Sigmoid colon (tissue), 4 donors: Measurements from ENCODE around the gene RMRP.

Experiments used
- POLR2A ChIP-seq, 2 donors: fragments of 450-650 bp; IDR thresholded peaks; one replicate each; pipeline ENCODE4 v1.6.1; 2016; ENCODE audit warnings: antibody characterized with exemption in 2 of 2, mild to moderate bottlenecking in 2 of 2, moderate library complexity in 2 of 2
- POLR2AphosphoS5 ChIP-seq, 4 donors: sonication (generic); formaldehyde crosslinking; IDR thresholded peaks; one replicate each; pipeline ENCODE4 v1.6.1; 2017; ENCODE audit warnings: antibody characterized with exemption in 4 of 4
- TF ChIP-seq, protein P1 (sequence below), 4 experiments: fragments of 450-650 bp in 3 of 4; fragments of 200-600 bp in 1 of 4; IDR thresholded peaks; one replicate each; pipeline ENCODE4 v1.5.1; 2016 to 2019; ENCODE audit warnings: antibody characterized with exemption in 4 of 4, mild to moderate bottlenecking in 3 of 4, moderate library complexity in 2 of 4

GRCh38 chr9:35706951-35707350 is 49.1 kb upstream of the RMRP start:
- TF ChIP-seq, protein P1, sequence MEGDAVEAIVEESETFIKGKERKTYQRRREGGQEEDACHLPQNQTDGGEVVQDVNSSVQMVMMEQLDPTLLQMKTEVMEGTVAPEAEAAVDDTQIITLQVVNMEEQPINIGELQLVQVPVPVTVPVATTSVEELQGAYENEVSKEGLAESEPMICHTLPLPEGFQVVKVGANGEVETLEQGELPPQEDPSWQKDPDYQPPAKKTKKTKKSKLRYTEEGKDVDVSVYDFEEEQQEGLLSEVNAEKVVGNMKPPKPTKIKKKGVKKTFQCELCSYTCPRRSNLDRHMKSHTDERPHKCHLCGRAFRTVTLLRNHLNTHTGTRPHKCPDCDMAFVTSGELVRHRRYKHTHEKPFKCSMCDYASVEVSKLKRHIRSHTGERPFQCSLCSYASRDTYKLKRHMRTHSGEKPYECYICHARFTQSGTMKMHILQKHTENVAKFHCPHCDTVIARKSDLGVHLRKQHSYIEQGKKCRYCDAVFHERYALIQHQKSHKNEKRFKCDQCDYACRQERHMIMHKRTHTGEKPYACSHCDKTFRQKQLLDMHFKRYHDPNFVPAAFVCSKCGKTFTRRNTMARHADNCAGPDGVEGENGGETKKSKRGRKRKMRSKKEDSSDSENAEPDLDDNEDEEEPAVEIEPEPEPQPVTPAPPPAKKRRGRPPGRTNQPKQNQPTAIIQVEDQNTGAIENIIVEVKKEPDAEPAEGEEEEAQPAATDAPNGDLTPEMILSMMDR (IDR thresholded peaks at IDR 0.05): no peak
- TF ChIP-seq POLR2AphosphoS5 (IDR thresholded peaks at IDR 0.05) (no peak), POLR2A (IDR thresholded peaks at IDR 0.05) (no peak)
